Activated CD8-positive, alpha-beta T cell treated with anti-CD3 and anti-CD28 coated beads, Interleukin-2, amount 10 ng/mL, durations not matched to agents 7 days and 5 days (primary cell): Measurements from ENCODE around the gene RPRD2. TPM values are rescaled to one million over a fixed set of nuclear protein-coding genes. Genes with fewer than 3 reads are reported as not detected.

Experiments used
- ATAC-seq: fragments of 150-1000 bp; cut with Tn5 transposase; one replicate; pipeline ENCODE4 v1.10.0; 2021; ENCODE audit warnings: moderate library complexity
- CTCF ChIA-PET: fragments of 350-600 bp; sonication (Branson Sonifier 250); formaldehyde crosslinking; loops from one replicate; lab custom pipeline; 2021; ENCODE audit warnings: antibody characterized with exemption; lab: Charles Lee
- POLR2A ChIA-PET: fragments of 350-600 bp; sonication (Branson Sonifier 250); formaldehyde crosslinking; loops from one replicate; lab custom pipeline; 2021; ENCODE audit warnings: antibody characterized with exemption; lab: Charles Lee
- DNase-seq: peaks from one replicate; pipeline ENCODE4 v3.0.0-alpha.2; 2020
- H3K27ac Mint-ChIP-seq: one replicate; pipeline ENCODE4 v1.8.0; 2021; ENCODE audit warnings: mild to moderate bottlenecking, mixed read lengths
- H3K27me3 Mint-ChIP-seq: one replicate; pipeline ENCODE4 v1.8.0; 2021; ENCODE audit warnings: low read depth, mixed read lengths
- H3K36me3 Mint-ChIP-seq: one replicate; pipeline ENCODE4 v1.8.0; 2021; ENCODE audit warnings: low read depth, mixed read lengths
- H3K4me1 Mint-ChIP-seq: one replicate; pipeline ENCODE4 v1.8.0; 2021; ENCODE audit warnings: low read depth, mixed read lengths
- H3K4me3 Mint-ChIP-seq: one replicate; pipeline ENCODE4 v1.8.0; 2021; ENCODE audit warnings: mild to moderate bottlenecking, mixed read lengths
- H3K9me3 Mint-ChIP-seq: one replicate; pipeline ENCODE4 v1.8.0; 2022; ENCODE audit warnings: mixed read lengths; ENCODE audit not compliant: insufficient read depth
- total RNA-seq, 2 experiments: library from RNA; stranded (reverse); gene quantifications; one replicate each; pipeline ENCODE4 v1.2.3, GENCODE V29; 2021

Gene RPRD2
- total RNA-seq, 2 experiments from 2014 or later = 29.5 to 32.5 TPM

GRCh38 chr1:150505431-150505830 is 141.5 kb downstream of the RPRD2 start:
- no peak for ATAC-seq
- ChIA-PET POLR2A (no interaction called here), CTCF (no interaction called here)
- H3K27ac Mint-ChIP-seq = no peak overlapping the region
- no peak for DNase-seq
- H3K4me1 Mint-ChIP-seq = no peaks in the 10 kb centered on the region
- no peaks in the 10 kb centered on the region for H3K27me3 Mint-ChIP-seq
- no peak overlapping the region for H3K4me3 Mint-ChIP-seq
- H3K9me3 Mint-ChIP-seq = no peaks in the 10 kb centered on the region
- peaks cover 37% of the 10 kb centered on the region for H3K36me3 Mint-ChIP-seq

GRCh38 chr1:150507912-150508864 is 144.2 kb downstream of the RPRD2 start, which contains the start of gene ECM1:
Gene ECM1 (plus strand): TSS chr1:150508109. CDS start chr1:150508210, 101 bp downstream.
- no peak within 1 kb of the TSS for H3K4me3 Mint-ChIP-seq
- POLR2A ChIA-PET = no interaction called here
- no peaks in the 10 kb centered on the region for H3K27me3 Mint-ChIP-seq
- DNase-seq (no peak), ATAC-seq (no peak)
- H3K9me3 Mint-ChIP-seq = no peaks in the 10 kb centered on the region
- H3K36me3 Mint-ChIP-seq = peaks cover 31% of the 10 kb centered on the region
- H3K27ac Mint-ChIP-seq = peak within 1 kb of the TSS; percentile 44
- CTCF ChIA-PET = no interaction called here
- H3K4me1 Mint-ChIP-seq = no peaks in the 10 kb centered on the region

- DNase-seq (no peak), ATAC-seq (no peak)
- CTCF ChIA-PET = no interaction called here
- Mint-ChIP-seq H3K27ac (no peak overlapping the region), H3K4me1 (no peaks in the 10 kb centered on the region), H3K27me3 (no peaks in the 10 kb centered on the region), H3K9me3 (no peaks in the 10 kb centered on the region), H3K36me3 (peaks cover 29% of the 10 kb centered on the region), H3K4me3 (no peak overlapping the region)
- POLR2A ChIA-PET = no interaction called here
Measured at GRCh38 chr1:150508982-150509381, 145.0 kb downstream of the RPRD2 start.

GRCh38 chr1:150511551-150511950 is 147.6 kb downstream of the RPRD2 start:
- ChIA-PET POLR2A (no interaction called here), CTCF (interaction anchor here (0.9 to 2.8 kb wide), 2 partner anchors 21 to 48 kb away, joined by 3 to 11 read pairs; no protein-coding TSS in a partner anchor)
- no peaks in the 10 kb centered on the region for H3K27me3 Mint-ChIP-seq

GRCh38 chr1:150511985-150512660 is 148.2 kb downstream of the RPRD2 start:
- Mint-ChIP-seq H3K4me1 (peaks cover 15% of the 10 kb centered on the region), H3K27me3 (no peaks in the 10 kb centered on the region), H3K4me3 (no peak overlapping the region), H3K36me3 (peaks cover 4% of the 10 kb centered on the region), H3K9me3 (no peaks in the 10 kb centered on the region), H3K27ac (no peak overlapping the region)
- DNase-seq (no peak), ATAC-seq (no peak)
- ChIA-PET CTCF (interaction anchor here (0.9 to 2.8 kb wide), 2 partner anchors 20 to 49 kb away, joined by 3 to 11 read pairs; no protein-coding TSS in a partner anchor), POLR2A (no interaction called here)

More at GRCh38 chr1:150511551-150511950, 147.6 kb downstream of the RPRD2 start:
- Mint-ChIP-seq H3K9me3 (no peaks in the 10 kb centered on the region), H3K36me3 (peaks cover 9% of the 10 kb centered on the region), H3K4me3 (no peak overlapping the region), H3K27ac (no peak overlapping the region), H3K4me1 (peaks cover 10% of the 10 kb centered on the region)
- DNase-seq = no peak
- ATAC-seq = no peak

- CTCF ChIA-PET = interaction anchor here (2.8 kb wide), 1 partner anchor 20 kb away, joined by 11 read pairs; no protein-coding TSS in a partner anchor
- no peaks in the 10 kb centered on the region for H3K9me3 Mint-ChIP-seq
- H3K27ac Mint-ChIP-seq = no peak overlapping the region
- POLR2A ChIA-PET = no interaction called here
- peaks cover 18% of the 10 kb centered on the region for H3K4me1 Mint-ChIP-seq
- ATAC-seq = no peak
- no peak overlapping the region for H3K4me3 Mint-ChIP-seq
- no peak for DNase-seq
- H3K36me3 Mint-ChIP-seq = no peaks in the 10 kb centered on the region
- H3K27me3 Mint-ChIP-seq = no peaks in the 10 kb centered on the region
Measured at GRCh38 chr1:150512846-150513245, 148.9 kb downstream of the RPRD2 start.

GRCh38 chr1:150513351-150513791 is 149.4 kb downstream of the RPRD2 start:
- no peak for ATAC-seq
- Mint-ChIP-seq H3K4me3 (no peak overlapping the region), H3K36me3 (no peaks in the 10 kb centered on the region), H3K27ac (no peak overlapping the region), H3K27me3 (no peaks in the 10 kb centered on the region), H3K9me3 (no peaks in the 10 kb centered on the region), H3K4me1 (peaks cover 18% of the 10 kb centered on the region)
- no peak for DNase-seq
- ChIA-PET POLR2A (interaction anchor here (0.6 kb wide), 1 partner anchor 150 kb away, joined by 5 read pairs; no protein-coding TSS in a partner anchor), CTCF (interaction anchor here (2.8 kb wide), 1 partner anchor 19 kb away, joined by 11 read pairs; no protein-coding TSS in a partner anchor)

- DNase-seq (no peak), ATAC-seq (no peak)
- CTCF ChIA-PET = interaction anchor here (2.8 to 3.5 kb wide), 2 partner anchors 18 kb away, joined by 11 to 26 read pairs; no protein-coding TSS in a partner anchor
- H3K27me3 Mint-ChIP-seq = no peaks in the 10 kb centered on the region
- POLR2A ChIA-PET = interaction anchor here (1.7 kb wide), 1 partner anchor 280 kb away, joined by 6 read pairs; no protein-coding TSS in a partner anchor
- H3K4me3 Mint-ChIP-seq = peak overlapping the region; percentile 90
- no peaks in the 10 kb centered on the region for H3K36me3 Mint-ChIP-seq
- H3K9me3 Mint-ChIP-seq = no peaks in the 10 kb centered on the region
- no peak overlapping the region for H3K27ac Mint-ChIP-seq
- H3K4me1 Mint-ChIP-seq = peaks cover 18% of the 10 kb centered on the region
Measured at GRCh38 chr1:150514260-150514659, 150.3 kb downstream of the RPRD2 start.

- peak; percentile 1 for ATAC-seq
- H3K27me3 Mint-ChIP-seq = no peaks in the 10 kb centered on the region
Measured at GRCh38 chr1:150514913-150515327, 151.0 kb downstream of the RPRD2 start.

GRCh38 chr1:150515328-150516049 is 151.5 kb downstream of the RPRD2 start, which contains the start of gene FALEC:
Gene FALEC (plus strand): TSS chr1:150515752.
- no peaks in the 10 kb centered on the region for H3K36me3 Mint-ChIP-seq
- peaks cover 18% of the 10 kb centered on the region for H3K4me1 Mint-ChIP-seq
- ChIA-PET POLR2A (interaction anchor here (0.5 to 2.3 kb wide), 10 partner anchors 11 to 681 kb away, joined by 3 to 7 read pairs (median 3); partner anchors contain the start of genes ENSA and MCL1), CTCF (interaction anchor here (0.5 to 3.5 kb wide), 15 partner anchors 11 to 481 kb away, joined by 3 to 26 read pairs (median 4); partner anchors contain the start of genes MCL1 and TARS2)
- peak within 1 kb of the TSS; percentile 90 for H3K4me3 Mint-ChIP-seq
- no peaks in the 10 kb centered on the region for H3K27me3 Mint-ChIP-seq
- H3K27ac Mint-ChIP-seq = peak within 1 kb of the TSS; percentile 81
- ATAC-seq = peak; percentile 100
- peak; percentile 92 for DNase-seq
- no peaks in the 10 kb centered on the region for H3K9me3 Mint-ChIP-seq

More at GRCh38 chr1:150514913-150515327, 151.0 kb downstream of the RPRD2 start:
- Mint-ChIP-seq H3K36me3 (no peaks in the 10 kb centered on the region), H3K27ac (peak overlapping the region; percentile 81), H3K4me1 (peaks cover 18% of the 10 kb centered on the region), H3K4me3 (peak overlapping the region; percentile 90), H3K9me3 (no peaks in the 10 kb centered on the region)
- POLR2A ChIA-PET = interaction anchor here (0.6 to 1.7 kb wide), 6 partner anchors 10 to 281 kb away, joined by 3 to 6 read pairs (median 3); partner anchors contain the start of gene ENSA
- DNase-seq = no peak
- CTCF ChIA-PET = interaction anchor here (0.5 to 3.5 kb wide), 11 partner anchors 17 to 481 kb away, joined by 3 to 26 read pairs (median 4); partner anchors contain the start of gene TARS2
